Liver (tissue), 9 donors: ENCODE results near the gene CYFIP2. TPM values are rescaled to one million over a fixed set of nuclear protein-coding genes. Genes with fewer than 3 reads are reported as not detected.

ENCODE experiments used
- DNase-seq: peaks from one replicate; pipeline ENCODE4 v3.0.0-alpha.2; 2017; ENCODE audit warnings: low spot score
- H3K27ac ChIP-seq, 2 donors: one replicate each; pipeline ENCODE4 v1.7.0; 2013; ENCODE audit warnings: inconsistent platforms in 2 of 2, low read length in 2 of 2, control low read depth in 1 of 2, low read depth in 1 of 2, mild to moderate bottlenecking in 1 of 2
- H3K27me3 ChIP-seq, 4 donors: one replicate each; pipeline versions ENCODE4 v1.6.1 to v1.7.0; 2013; ENCODE audit warnings: low read length in 3 of 4, inconsistent platforms in 1 of 4, mild to moderate bottlenecking in 1 of 4, moderate library complexity in 1 of 4; ENCODE audit not compliant: control insufficient read depth in 4 of 4, insufficient read depth in 4 of 4
- H3K36me3 ChIP-seq, 4 donors: one replicate each; pipeline versions ENCODE4 v1.6.1 to v1.7.0; 2013; ENCODE audit warnings: low read length in 3 of 4, mild to moderate bottlenecking in 3 of 4, low read depth in 1 of 4, moderate library complexity in 1 of 4; ENCODE audit not compliant: control insufficient read depth in 4 of 4, insufficient read depth in 3 of 4
- H3K4me1 ChIP-seq, 4 donors: one replicate each; pipeline versions ENCODE4 v1.6.1 to v1.7.0; 2013; ENCODE audit warnings: low read length in 3 of 4, mild to moderate bottlenecking in 3 of 4, moderate library complexity in 1 of 4; ENCODE audit not compliant: control insufficient read depth in 4 of 4, insufficient read depth in 4 of 4
- H3K4me3 ChIP-seq, 3 donors: one replicate each; pipeline versions ENCODE4 v1.6.1 to v1.7.0; 2013; ENCODE audit warnings: low read length in 3 of 3, control low read depth in 1 of 3, low read depth in 1 of 3, mild to moderate bottlenecking in 1 of 3
- H3K9ac ChIP-seq, 2 donors: one replicate each; pipeline ENCODE4 v1.7.0; 2013; ENCODE audit warnings: low read length in 2 of 2, mild to moderate bottlenecking in 2 of 2, moderate library complexity in 2 of 2, control low read depth in 1 of 2, low read depth in 1 of 2
- H3K9me3 ChIP-seq, 4 donors: one replicate each; pipeline versions ENCODE4 v1.6.1 to v1.7.0; 2013; ENCODE audit warnings: low read length in 3 of 4; ENCODE audit not compliant: control insufficient read depth in 4 of 4
- ATF3 ChIP-seq: IDR thresholded peaks from 2 replicates; pipeline ENCODE4 v1.6.1; 2016; ENCODE audit warnings: antibody characterized with exemption
- EGR1 ChIP-seq, 2 donors: IDR thresholded peaks; 2 replicates each; pipeline ENCODE4 v1.6.1; 2016 to 2018; ENCODE audit warnings: antibody characterized with exemption in 2 of 2, low read depth in 2 of 2
- FOXA1 ChIP-seq: IDR thresholded peaks from 2 replicates; pipeline ENCODE4 v1.6.1; 2016; ENCODE audit warnings: antibody characterized with exemption
- FOXA2 ChIP-seq: IDR thresholded peaks from 2 replicates; pipeline ENCODE4 v1.6.1; 2016; ENCODE audit warnings: antibody characterized with exemption
- HNF4A ChIP-seq, 2 donors: conservative IDR thresholded peaks; 2 replicates each; pipeline ENCODE4 v1.6.1; 2016; ENCODE audit warnings: antibody characterized with exemption in 2 of 2, mild to moderate bottlenecking in 2 of 2
- HNF4G ChIP-seq: IDR thresholded peaks from 2 replicates; pipeline ENCODE4 v1.6.1; 2016; ENCODE audit warnings: antibody characterized with exemption
- JUND ChIP-seq, 2 donors: IDR thresholded peaks; 2 replicates each; pipeline ENCODE4 v1.6.1; 2016; ENCODE audit warnings: antibody characterized with exemption in 2 of 2
- NR2F2 ChIP-seq: IDR thresholded peaks from 2 replicates; pipeline ENCODE4 v1.6.1; 2016; ENCODE audit warnings: antibody characterized with exemption
- RAD21 ChIP-seq, 2 donors: IDR thresholded peaks; 2 replicates each; pipeline ENCODE4 v1.6.1; 2016; ENCODE audit warnings: antibody characterized with exemption in 2 of 2, mild to moderate bottlenecking in 2 of 2
- REST ChIP-seq: IDR thresholded peaks from 2 replicates; pipeline ENCODE4 v1.6.1; 2016; ENCODE audit warnings: antibody characterized with exemption, mild to moderate bottlenecking
- RXRA ChIP-seq, 2 donors: IDR thresholded peaks; 2 replicates each; pipeline ENCODE4 v1.6.1; 2017 to 2018; ENCODE audit warnings: antibody characterized with exemption in 2 of 2, mild to moderate bottlenecking in 1 of 2
- TAF1 ChIP-seq: conservative IDR thresholded peaks from 2 replicates; pipeline ENCODE4 v1.6.1; 2016; ENCODE audit warnings: antibody characterized with exemption, mild to moderate bottlenecking
- WGBS: extraction: QIAGEN DNeasy Blood & Tissue Kit; methylation state at CpG from one replicate; pipeline ENCODE4 v1.1.7; 2013; 5-methylcytosine and 5-hydroxymethylcytosine counted together
- polyA plus RNA-seq, 2 donors: library from polyadenylated mRNA; stranded (reverse) in 1 of 2; unstranded in 1 of 2; fragments of 200-250 nt in 1 of 2; fragments of >200 nt in 1 of 2; fragmentation: Nextera tagmentation in 1 of 2; extraction: Ambion mirVana in 1 of 2; gene quantifications; one replicate each; pipeline versions ENCODE4 v1.2.1 to v1.2.3, GENCODE V29; 2013 to 2015
- total RNA-seq, 2 donors: library from RNA; depleted of rRNA; stranded (reverse); fragments of >200 nt; gene quantifications; one replicate each; pipeline ENCODE4 v1.2.3, GENCODE V29; 2014
- TF ChIP-seq, protein P1 (sequence below): IDR thresholded peaks from 2 replicates; pipeline ENCODE4 v1.6.1; 2016; ENCODE audit warnings: antibody characterized with exemption
- TF ChIP-seq, protein P2 (sequence below): fragments of 150-350 bp; IDR thresholded peaks from 2 replicates; pipeline ENCODE4 v1.5.1; 2017; ENCODE audit warnings: improper control_type of control experiment, low read depth, low read length; ENCODE audit not compliant: missing input control
- donor health status: healthy.
- donor health status: healthy.
- donor health status: healthy.
- donor health status: healthy.
- donor health status: healthy.

Gene CYFIP2
- total and polyA plus RNA-seq, 4 donors, result 12.6 to 38.9 (median 28.2) TPM

DNA sequence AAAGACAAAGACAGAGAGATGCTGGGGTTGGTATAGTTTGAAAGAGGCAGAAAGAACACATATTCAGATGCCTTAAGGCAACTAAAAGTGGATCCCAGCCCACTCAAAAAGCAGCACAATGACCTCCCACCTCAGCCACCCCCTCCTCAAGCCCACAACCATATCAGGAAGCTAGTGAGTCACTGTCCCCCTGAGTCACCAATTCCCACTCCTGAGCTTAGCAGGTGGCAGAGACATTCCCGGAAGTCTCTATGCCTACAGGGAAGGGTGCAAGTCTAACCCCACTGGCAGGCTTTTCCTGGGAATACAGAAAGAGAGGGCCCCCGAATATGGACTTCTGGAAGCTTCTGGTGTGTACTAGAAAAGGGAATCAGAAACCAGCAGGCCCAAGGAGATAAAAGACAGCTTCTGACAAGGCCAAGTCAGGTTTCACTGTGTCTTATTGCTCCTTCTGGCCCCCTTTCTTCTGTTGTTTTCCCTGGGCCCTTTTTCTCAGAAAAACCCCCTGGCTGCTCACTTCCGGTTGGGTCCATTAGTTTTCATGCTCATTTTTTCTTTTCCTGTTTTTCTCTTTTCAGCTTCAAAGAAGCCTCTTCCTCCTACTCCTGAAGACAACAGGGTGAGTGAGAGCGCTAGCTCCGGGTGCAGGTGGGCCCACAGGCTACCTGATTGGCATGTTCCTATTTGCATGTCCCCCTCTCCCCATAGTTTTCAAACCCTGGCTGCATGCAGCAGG lies 48.5 kb upstream of the CYFIP2 start (continued):
- TF ChIP-seq JUND (IDR thresholded peaks at IDR 0.05), result no peak
- TF ChIP-seq RAD21 (IDR thresholded peaks at IDR 0.05), result no peak

GRCh38 chr5:157219491-157220271 lies 46.2 kb upstream of the CYFIP2 start:
- no peaks in the 10 kb centered on the region for H3K4me1 ChIP-seq
- 80% methylated on average over 9 of the region's 9 CpGs for WGBS
- H3K27me3 ChIP-seq, result no peaks in the 10 kb centered on the region
- DNase-seq, result no peak
- no peak overlapping the region for H3K4me3 ChIP-seq
- H3K9me3 ChIP-seq, result no peaks in the 10 kb centered on the region
- no peaks in the 10 kb centered on the region for H3K36me3 ChIP-seq
- H3K9ac ChIP-seq, result no peak overlapping the region
- TF ChIP-seq NR2F2 (no peak), JUND (IDR thresholded peaks at IDR 0.05) (no peak), EGR1 (IDR thresholded peaks at IDR 0.05; ENCODE audit: low read depth in 2 of 2) (no peak)
- TF ChIP-seq, protein P1, sequence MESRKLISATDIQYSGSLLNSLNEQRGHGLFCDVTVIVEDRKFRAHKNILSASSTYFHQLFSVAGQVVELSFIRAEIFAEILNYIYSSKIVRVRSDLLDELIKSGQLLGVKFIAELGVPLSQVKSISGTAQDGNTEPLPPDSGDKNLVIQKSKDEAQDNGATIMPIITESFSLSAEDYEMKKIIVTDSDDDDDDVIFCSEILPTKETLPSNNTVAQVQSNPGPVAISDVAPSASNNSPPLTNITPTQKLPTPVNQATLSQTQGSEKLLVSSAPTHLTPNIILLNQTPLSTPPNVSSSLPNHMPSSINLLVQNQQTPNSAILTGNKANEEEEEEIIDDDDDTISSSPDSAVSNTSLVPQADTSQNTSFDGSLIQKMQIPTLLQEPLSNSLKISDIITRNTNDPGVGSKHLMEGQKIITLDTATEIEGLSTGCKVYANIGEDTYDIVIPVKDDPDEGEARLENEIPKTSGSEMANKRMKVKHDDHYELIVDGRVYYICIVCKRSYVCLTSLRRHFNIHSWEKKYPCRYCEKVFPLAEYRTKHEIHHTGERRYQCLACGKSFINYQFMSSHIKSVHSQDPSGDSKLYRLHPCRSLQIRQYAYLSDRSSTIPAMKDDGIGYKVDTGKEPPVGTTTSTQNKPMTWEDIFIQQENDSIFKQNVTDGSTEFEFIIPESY, result no peak
- TF ChIP-seq, protein P2, sequence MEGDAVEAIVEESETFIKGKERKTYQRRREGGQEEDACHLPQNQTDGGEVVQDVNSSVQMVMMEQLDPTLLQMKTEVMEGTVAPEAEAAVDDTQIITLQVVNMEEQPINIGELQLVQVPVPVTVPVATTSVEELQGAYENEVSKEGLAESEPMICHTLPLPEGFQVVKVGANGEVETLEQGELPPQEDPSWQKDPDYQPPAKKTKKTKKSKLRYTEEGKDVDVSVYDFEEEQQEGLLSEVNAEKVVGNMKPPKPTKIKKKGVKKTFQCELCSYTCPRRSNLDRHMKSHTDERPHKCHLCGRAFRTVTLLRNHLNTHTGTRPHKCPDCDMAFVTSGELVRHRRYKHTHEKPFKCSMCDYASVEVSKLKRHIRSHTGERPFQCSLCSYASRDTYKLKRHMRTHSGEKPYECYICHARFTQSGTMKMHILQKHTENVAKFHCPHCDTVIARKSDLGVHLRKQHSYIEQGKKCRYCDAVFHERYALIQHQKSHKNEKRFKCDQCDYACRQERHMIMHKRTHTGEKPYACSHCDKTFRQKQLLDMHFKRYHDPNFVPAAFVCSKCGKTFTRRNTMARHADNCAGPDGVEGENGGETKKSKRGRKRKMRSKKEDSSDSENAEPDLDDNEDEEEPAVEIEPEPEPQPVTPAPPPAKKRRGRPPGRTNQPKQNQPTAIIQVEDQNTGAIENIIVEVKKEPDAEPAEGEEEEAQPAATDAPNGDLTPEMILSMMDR, result no peak
- H3K27ac ChIP-seq, result no peak overlapping the region

- no peak overlapping the region for H3K9ac ChIP-seq
- H3K36me3 ChIP-seq, result no peaks in the 10 kb centered on the region
- WGBS, result 85% methylated on average over 5 of the region's 5 CpGs
- H3K27ac ChIP-seq, result no peak overlapping the region
- H3K9me3 ChIP-seq, result no peaks in the 10 kb centered on the region
- DNase-seq, result no peak
- no peaks in the 10 kb centered on the region for H3K4me1 ChIP-seq
- no peak overlapping the region for H3K4me3 ChIP-seq
- H3K27me3 ChIP-seq, result no peaks in the 10 kb centered on the region
- no peak for TF ChIP-seq FOXA2
- TF ChIP-seq ATF3, result no peak
- TF ChIP-seq HNF4A (conservative IDR thresholded peaks at IDR 0.05), result no peak
- TF ChIP-seq JUND (IDR thresholded peaks at IDR 0.05), result no peak
- no peak for TF ChIP-seq FOXA1
- TF ChIP-seq EGR1 (IDR thresholded peaks at IDR 0.05; ENCODE audit: low read depth in 2 of 2), result no peak
- TF ChIP-seq HNF4G, result no peak
- no peak for TF ChIP-seq TAF1
- TF ChIP-seq RXRA (IDR thresholded peaks at IDR 0.05), result no peak
- TF ChIP-seq, protein P2, result no peak
- no peak for TF ChIP-seq REST
Observed at GRCh38 chr5:157221959-157222358, 44.0 kb upstream of the CYFIP2 start.
